Measurements from ENCODE around the gene TMEM80. TPM values are rescaled to one million over a fixed set of nuclear protein-coding genes. Genes with fewer than 3 reads are reported as not detected.

TMEM80 gene
- total RNA-seq, 1 donor from 2014 or later = 38.7 TPM

- Histone ChIP-seq H3K4me1 (peaks cover 14% of the 10 kb centered on the region), H4K20me1 (ENCODE audit: low read depth) (peaks cover 7% of the 10 kb centered on the region), H3K9ac (no peak overlapping the region), H3K36me3 (no peaks in the 10 kb centered on the region), H3F3A (ENCODE audit: low read depth) (peaks cover 24% of the 10 kb centered on the region), H3K27me3 (no peaks in the 10 kb centered on the region), H3K79me2 (ENCODE audit: low read depth) (peaks cover 26% of the 10 kb centered on the region), H3K4me2 (no peak overlapping the region), H3K9me3 (ENCODE audit: low read depth) (no peaks in the 10 kb centered on the region), H2AFZ (replicated peaks) (no peak overlapping the region), H3K4me3 (no peak overlapping the region), H3K27ac (no peak overlapping the region)
- no peak for TF ChIP-seq CTCF (IDR thresholded peaks at IDR 0.05)
- no peak for TF ChIP-seq EZH2phosphoT487 (IDR thresholded peaks at IDR 0.05)
- no peak for TF ChIP-seq EZH2 (IDR thresholded peaks at IDR 0.05)
- Mint-ChIP-seq H3K27ac (no peak overlapping the region), H3K9me3 (no peaks in the 10 kb centered on the region), H3K27me3 (ENCODE audit: insufficient read depth, low read depth) (peaks cover 8% of the 10 kb centered on the region), H3K36me3 (peaks cover 4% of the 10 kb centered on the region), H3K4me3 (no peak overlapping the region), H3K4me1 (peaks cover 19% of the 10 kb centered on the region)
- DNase-seq (ENCODE audit: low spot score) = no peak
Observed at GRCh38 chr11:698493-699115, 3.0 kb downstream of the TMEM80 start.

- no peak overlapping the region for H3K4me3 ChIP-seq
- H3K9ac ChIP-seq = no peak overlapping the region
- H3K4me1 ChIP-seq = peaks cover 8% of the 10 kb centered on the region
- Mint-ChIP-seq H3K36me3 (peaks cover 4% of the 10 kb centered on the region), H3K9me3 (no peaks in the 10 kb centered on the region), H3K27me3 (ENCODE audit: insufficient read depth, low read depth) (peaks cover 8% of the 10 kb centered on the region), H3K27ac (no peak overlapping the region), H3K4me3 (no peak overlapping the region), H3K4me1 (peaks cover 17% of the 10 kb centered on the region)
- peaks cover 8% of the 10 kb centered on the region for H4K20me1 ChIP-seq (ENCODE audit: low read depth)
- H3K9me3 ChIP-seq (ENCODE audit: low read depth) = no peaks in the 10 kb centered on the region
- TF ChIP-seq CTCF (IDR thresholded peaks at IDR 0.05) = no peak
- no peak for TF ChIP-seq EZH2phosphoT487 (IDR thresholded peaks at IDR 0.05)
- TF ChIP-seq EZH2 (IDR thresholded peaks at IDR 0.05) = no peak
- H3K79me2 ChIP-seq (ENCODE audit: low read depth) = peaks cover 21% of the 10 kb centered on the region
- H3K27ac ChIP-seq = no peak overlapping the region
- H3F3A ChIP-seq (ENCODE audit: low read depth) = peaks cover 24% of the 10 kb centered on the region
- no peaks in the 10 kb centered on the region for H3K36me3 ChIP-seq
- no peaks in the 10 kb centered on the region for H3K27me3 ChIP-seq
- H2AFZ ChIP-seq (replicated peaks) = no peak overlapping the region
- DNase-seq (ENCODE audit: low spot score) = no peak
- no peak overlapping the region for H3K4me2 ChIP-seq
Observed at GRCh38 chr11:699116-699508, 3.5 kb downstream of the TMEM80 start.

- no peaks in the 10 kb centered on the region for H3K27me3 ChIP-seq
- TF ChIP-seq EZH2phosphoT487 (IDR thresholded peaks at IDR 0.05) = no peak
- no peak for TF ChIP-seq EZH2 (IDR thresholded peaks at IDR 0.05)
- TF ChIP-seq CTCF (IDR thresholded peaks at IDR 0.05) = no peak
- H3K27me3 Mint-ChIP-seq (ENCODE audit: insufficient read depth, low read depth) = peaks cover 9% of the 10 kb centered on the region
- H4K20me1 ChIP-seq (ENCODE audit: low read depth) = peaks cover 12% of the 10 kb centered on the region
- no peak overlapping the region for H2AFZ ChIP-seq (replicated peaks)
- no peaks in the 10 kb centered on the region for H3K9me3 Mint-ChIP-seq
- H3K79me2 ChIP-seq (ENCODE audit: low read depth) = peaks cover 15% of the 10 kb centered on the region
- H3K4me3 ChIP-seq = no peak overlapping the region
- no peak overlapping the region for H3K9ac ChIP-seq
- peaks cover 7% of the 10 kb centered on the region for H3K4me1 ChIP-seq
- no peak overlapping the region for H3K4me2 ChIP-seq
- no peak overlapping the region for H3K27ac Mint-ChIP-seq
- H3K9me3 ChIP-seq (ENCODE audit: low read depth) = no peaks in the 10 kb centered on the region
- H3K4me3 Mint-ChIP-seq = no peak overlapping the region
- DNase-seq (ENCODE audit: low spot score) = no peak
- no peak overlapping the region for H3K27ac ChIP-seq
- H3K36me3 ChIP-seq = no peaks in the 10 kb centered on the region
- peaks cover 17% of the 10 kb centered on the region for H3K4me1 Mint-ChIP-seq
- peaks cover 24% of the 10 kb centered on the region for H3F3A ChIP-seq (ENCODE audit: low read depth)
- H3K36me3 Mint-ChIP-seq = peaks cover 4% of the 10 kb centered on the region
Observed at GRCh38 chr11:699753-700152, 4.1 kb downstream of the TMEM80 start.

Measured in neural progenitor cell (in vitro differentiated cells).